ENCODE measurements around the gene ZNF592. TPM values are rescaled to one million over a fixed set of nuclear protein-coding genes. Genes with fewer than 3 reads are reported as not detected.

Gene ZNF592
- total and polyA plus RNA-seq, 7 experiments from 2014 or later: 4.9 to 39.0 (median 37.2) TPM

DNA sequence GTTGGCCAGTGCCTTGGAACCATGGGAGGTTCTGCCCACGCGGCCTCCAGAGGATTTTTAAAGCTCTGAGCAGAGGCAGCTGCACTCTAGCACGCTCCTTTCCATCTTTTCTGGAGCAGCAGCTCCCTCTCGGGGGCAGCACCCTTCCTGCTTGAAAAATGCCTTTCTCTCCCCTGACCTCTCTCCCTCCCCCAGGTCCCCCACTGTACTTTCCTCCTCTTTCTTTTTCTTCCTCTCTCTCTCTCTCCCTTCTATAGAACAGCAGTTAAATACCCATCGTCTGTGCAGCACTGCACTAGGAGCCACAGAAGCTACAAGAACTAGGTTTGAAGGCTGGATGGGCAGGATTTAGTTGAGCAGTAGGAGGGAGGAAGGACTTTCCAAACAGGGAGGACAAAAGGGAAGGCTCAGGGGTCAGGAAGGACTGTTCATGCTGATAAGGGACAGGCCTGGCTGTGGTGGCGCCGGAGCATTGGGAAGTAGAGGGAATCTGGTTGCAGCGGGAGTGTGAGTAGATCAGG, 73.2 kb downstream of the ZNF592 start:
- Histone ChIP-seq H3K4me1 (ENCODE audit: control insufficient read depth in 2 of 2, insufficient read depth in 2 of 2, low read length in 2 of 2) (peaks cover 0 to 10% of the 10 kb centered on the region in 2 donors), H3K36me3 (ENCODE audit: control insufficient read depth in 2 of 3, insufficient read depth in 3 of 3, low read length in 3 of 3) (no peaks in the 10 kb centered on the region), H3K4me3 (ENCODE audit: low read length) (no peak overlapping the region), H3K9me3 (ENCODE audit: control insufficient read depth in 2 of 3, low read length in 3 of 3) (no peaks in the 10 kb centered on the region), H3K27me3 (ENCODE audit: control insufficient read depth in 2 of 2, insufficient read depth in 2 of 2, low read length in 2 of 2) (no peaks in the 10 kb centered on the region), H3K27ac (ENCODE audit: low read depth, low read length) (no peak overlapping the region)
- H3K36me3 Mint-ChIP-seq: no peaks in the 10 kb centered on the region
- DNase-seq (no peak), ATAC-seq (no peak)
- no peaks in the 10 kb centered on the region for H3K9me3 Mint-ChIP-seq
- no peak overlapping the region for H3K4me3 Mint-ChIP-seq
- no peak overlapping the region for H3K27ac Mint-ChIP-seq
- peaks cover 0 to 7% (median 6%) of the 10 kb centered on the region in 5 donors for H3K27me3 Mint-ChIP-seq
- intact Hi-C loops (cut with micrococcal nuclease): loop anchor here in 1 of 2 donors (1.0 kb wide), 1 partner anchor 233 kb away; no protein-coding TSS in a partner anchor
- ChIA-PET CTCF (no interaction called here), POLR2A (interaction anchor here (0.6 kb wide), 2 partner anchors 10 to 236 kb away, joined by 3 to 5 read pairs; no protein-coding TSS in a partner anchor)
- peaks cover 6 to 18% (median 8%) of the 10 kb centered on the region in 7 donors for H3K4me1 Mint-ChIP-seq

DNA sequence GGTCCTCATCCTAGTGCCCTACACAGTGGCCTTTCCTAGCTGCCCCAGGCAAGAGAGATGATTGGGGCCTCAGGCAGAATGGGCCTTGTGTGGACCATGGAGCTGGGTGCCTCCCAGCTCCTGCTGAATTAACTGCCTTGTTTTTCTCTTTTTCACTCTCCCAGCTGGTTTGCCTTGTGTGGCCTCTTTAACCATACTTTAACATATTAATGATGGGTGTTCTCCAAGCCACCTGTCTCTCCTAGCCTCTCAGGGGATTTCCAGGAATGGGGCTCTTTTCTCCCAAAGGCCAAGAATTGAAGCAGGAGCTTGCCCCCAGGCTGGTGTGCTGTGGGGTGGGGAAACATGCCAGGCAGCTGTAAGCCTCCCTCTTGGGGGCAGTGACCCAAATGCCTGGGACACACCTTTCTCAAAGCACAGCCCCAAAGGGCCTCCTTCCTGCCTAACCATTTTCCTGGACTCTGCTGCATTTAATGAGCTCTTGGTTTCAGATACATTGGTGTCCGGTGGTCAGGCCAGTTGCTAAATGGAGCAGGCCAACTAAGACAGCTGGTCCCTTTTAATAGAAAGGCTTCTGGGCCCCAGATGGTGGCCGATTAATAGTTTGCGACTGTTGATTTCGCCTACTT, 74.4 kb downstream of the ZNF592 start:
- intact Hi-C loops (cut with micrococcal nuclease): no loop called here
- Mint-ChIP-seq H3K4me1 (peaks cover 5 to 14% (median 6%) of the 10 kb centered on the region in 7 donors), H3K27ac (no peak overlapping the region), H3K9me3 (no peaks in the 10 kb centered on the region), H3K4me3 (no peak overlapping the region), H3K27me3 (peaks cover 0 to 5% (median 4%) of the 10 kb centered on the region in 5 donors), H3K36me3 (no peaks in the 10 kb centered on the region)
- H3K4me3 ChIP-seq (ENCODE audit: low read length): no peak overlapping the region
- H3K27me3 ChIP-seq (ENCODE audit: control insufficient read depth in 2 of 2, insufficient read depth in 2 of 2, low read length in 2 of 2): no peaks in the 10 kb centered on the region
- DNase-seq (no peak), ATAC-seq (no peak)
- H3K9me3 ChIP-seq (ENCODE audit: control insufficient read depth in 2 of 3, low read length in 3 of 3): no peaks in the 10 kb centered on the region
- peaks cover 0 to 8% of the 10 kb centered on the region in 2 donors for H3K4me1 ChIP-seq (ENCODE audit: control insufficient read depth in 2 of 2, insufficient read depth in 2 of 2, low read length in 2 of 2)
- H3K27ac ChIP-seq (ENCODE audit: low read depth, low read length): no peak overlapping the region
- no peaks in the 10 kb centered on the region for H3K36me3 ChIP-seq (ENCODE audit: control insufficient read depth in 2 of 3, insufficient read depth in 3 of 3, low read length in 3 of 3)
- ChIA-PET POLR2A (no interaction called here), CTCF (interaction anchor here (0.9 kb wide), 1 partner anchor 221 kb away, joined by 3 read pairs; no protein-coding TSS in a partner anchor)

DNA sequence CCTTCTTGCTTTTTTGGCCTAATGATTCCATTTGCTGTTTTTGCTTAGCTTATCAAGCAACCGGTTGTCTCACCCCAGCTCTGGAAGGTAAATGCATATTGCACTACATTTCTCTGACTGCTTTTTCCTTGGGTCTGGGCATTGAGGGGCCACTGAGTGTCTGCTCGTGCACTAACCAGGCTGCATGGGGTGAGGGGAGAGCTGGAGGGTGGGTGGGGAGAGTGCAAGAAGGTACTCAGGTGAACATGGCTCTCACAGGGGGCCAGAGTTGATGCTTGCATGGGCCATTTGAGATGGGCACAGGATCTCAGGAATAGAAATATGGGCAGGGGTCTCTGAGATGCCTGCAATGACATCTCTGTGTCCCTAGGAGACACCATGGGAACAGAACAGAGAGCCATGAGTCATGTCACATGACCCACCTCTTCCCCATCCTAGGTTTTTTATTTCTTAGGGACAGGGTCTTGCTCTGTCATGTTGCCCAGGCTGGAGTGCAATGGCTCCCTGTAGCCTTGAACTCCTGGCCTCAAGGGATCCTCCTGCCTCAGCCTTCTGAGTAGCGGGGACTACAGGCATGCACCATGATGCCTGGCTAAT, 75.0 kb downstream of the ZNF592 start:
- Mint-ChIP-seq H3K27me3 (peaks cover 0 to 5% (median 0%) of the 10 kb centered on the region in 5 donors), H3K4me3 (no peak overlapping the region), H3K27ac (no peak overlapping the region), H3K36me3 (no peaks in the 10 kb centered on the region), H3K4me1 (peaks cover 0 to 8% (median under 1%) of the 10 kb centered on the region in 7 donors), H3K9me3 (no peaks in the 10 kb centered on the region)
- Histone ChIP-seq H3K36me3 (ENCODE audit: control insufficient read depth in 2 of 3, insufficient read depth in 3 of 3, low read length in 3 of 3) (no peaks in the 10 kb centered on the region), H3K27me3 (ENCODE audit: control insufficient read depth in 2 of 2, insufficient read depth in 2 of 2, low read length in 2 of 2) (no peaks in the 10 kb centered on the region), H3K9me3 (ENCODE audit: control insufficient read depth in 2 of 3, low read length in 3 of 3) (no peaks in the 10 kb centered on the region), H3K4me1 (ENCODE audit: control insufficient read depth in 2 of 2, insufficient read depth in 2 of 2, low read length in 2 of 2) (peaks cover 0 to 2% of the 10 kb centered on the region in 2 donors), H3K27ac (ENCODE audit: low read depth, low read length) (no peak overlapping the region), H3K4me3 (ENCODE audit: low read length) (no peak overlapping the region)
- ChIA-PET CTCF (interaction anchor here (0.7 to 0.9 kb wide), 2 partner anchors 220 to 233 kb away, joined by 3 read pairs; no protein-coding TSS in a partner anchor), POLR2A (no interaction called here)
- intact Hi-C loops (cut with micrococcal nuclease): no loop called here
- ATAC-seq (no peak), DNase-seq (no peak)

DNA sequence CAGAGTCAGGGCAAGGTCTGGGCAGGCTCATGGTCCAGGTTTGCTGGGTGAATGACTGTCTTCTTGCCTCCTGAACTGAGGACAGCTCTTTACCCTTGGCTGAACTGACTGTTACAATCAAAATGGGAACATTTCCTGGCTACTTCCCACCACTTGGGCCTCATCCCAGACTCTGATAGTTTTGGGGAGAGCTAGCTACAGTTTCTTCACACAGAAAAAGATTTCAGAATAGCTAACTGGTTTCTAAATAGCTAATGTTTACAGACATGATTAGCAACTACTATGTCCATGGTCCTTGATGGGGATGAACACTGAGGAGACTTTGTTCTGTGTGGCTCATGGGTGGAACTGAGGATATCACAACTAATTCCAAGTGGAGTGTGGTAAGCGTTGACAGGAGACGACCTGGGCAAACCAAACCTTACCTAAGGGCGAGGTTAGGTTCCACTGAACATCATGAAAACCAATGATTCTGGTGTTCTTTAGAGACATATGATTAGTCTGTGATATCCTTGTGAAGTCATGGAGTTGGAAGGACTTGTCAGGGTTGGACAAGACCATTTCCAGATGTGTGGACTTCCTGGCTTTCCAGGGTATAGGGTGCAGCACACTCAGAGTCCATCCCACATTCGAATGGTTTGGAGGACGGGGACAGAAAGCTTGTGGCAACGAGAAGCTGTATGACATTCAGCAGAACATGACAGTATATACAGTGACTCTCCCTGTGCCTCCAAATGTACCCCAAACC, 76.0 kb downstream of the ZNF592 start:
- Histone ChIP-seq H3K4me3 (ENCODE audit: low read length) (no peak overlapping the region), H3K4me1 (ENCODE audit: control insufficient read depth in 2 of 2, insufficient read depth in 2 of 2, low read length in 2 of 2) (no peaks in the 10 kb centered on the region), H3K9me3 (ENCODE audit: control insufficient read depth in 2 of 3, low read length in 3 of 3) (no peaks in the 10 kb centered on the region), H3K27me3 (ENCODE audit: control insufficient read depth in 2 of 2, insufficient read depth in 2 of 2, low read length in 2 of 2) (no peaks in the 10 kb centered on the region), H3K36me3 (ENCODE audit: control insufficient read depth in 2 of 3, insufficient read depth in 3 of 3, low read length in 3 of 3) (no peaks in the 10 kb centered on the region), H3K27ac (ENCODE audit: low read depth, low read length) (no peak overlapping the region)
- intact Hi-C loops (cut with micrococcal nuclease): no loop called here
- peaks cover 0 to 5% (median 0%) of the 10 kb centered on the region in 5 donors for H3K27me3 Mint-ChIP-seq
- H3K4me3 Mint-ChIP-seq: no peak overlapping the region
- ChIA-PET POLR2A (no interaction called here), CTCF (interaction anchor here (0.6 to 0.7 kb wide), 2 partner anchors 234 to 659 kb away, joined by 3 read pairs; no protein-coding TSS in a partner anchor)
- ATAC-seq (no peak), DNase-seq (no peak)
- no peaks in the 10 kb centered on the region for H3K9me3 Mint-ChIP-seq
- H3K36me3 Mint-ChIP-seq: no peaks in the 10 kb centered on the region
- H3K4me1 Mint-ChIP-seq: no peaks in the 10 kb centered on the region
- no peak overlapping the region for H3K27ac Mint-ChIP-seq

DNA sequence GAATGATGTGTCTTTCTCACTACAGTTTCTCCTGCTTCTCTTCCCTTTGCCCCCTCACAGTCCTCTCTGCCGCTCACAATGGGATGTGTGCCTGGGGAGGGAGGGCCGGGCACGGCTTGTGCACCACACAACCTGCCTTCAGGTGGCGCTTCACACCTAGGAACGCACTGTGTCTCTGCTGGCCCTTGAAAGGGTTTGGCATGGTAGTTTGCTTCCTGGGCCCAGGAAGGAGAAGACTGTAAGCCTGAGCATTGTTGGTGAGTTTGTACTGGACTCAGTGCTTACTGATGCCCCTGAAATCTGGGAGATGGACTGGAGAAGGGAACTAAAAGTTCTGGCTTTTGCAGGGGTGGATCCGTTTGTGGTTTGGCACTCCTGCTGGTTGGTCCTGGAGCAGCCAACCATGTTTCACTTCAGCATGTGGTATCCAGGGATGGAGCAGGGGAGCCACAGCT, 78.0 kb downstream of the ZNF592 start:
- H3K27me3 Mint-ChIP-seq: peaks cover 0 to 16% (median 0%) of the 10 kb centered on the region in 5 donors
- no peaks in the 10 kb centered on the region for H3K4me1 ChIP-seq (ENCODE audit: control insufficient read depth in 2 of 2, insufficient read depth in 2 of 2, low read length in 2 of 2)
- H3K9me3 Mint-ChIP-seq: no peaks in the 10 kb centered on the region
- H3K4me3 ChIP-seq (ENCODE audit: low read length): no peak overlapping the region
- no peaks in the 10 kb centered on the region for H3K27me3 ChIP-seq (ENCODE audit: control insufficient read depth in 2 of 2, insufficient read depth in 2 of 2, low read length in 2 of 2)
- no peak overlapping the region for H3K4me3 Mint-ChIP-seq
- H3K27ac Mint-ChIP-seq: no peak overlapping the region
- H3K36me3 Mint-ChIP-seq: no peaks in the 10 kb centered on the region
- POLR2A ChIA-PET: no interaction called here
- H3K4me1 Mint-ChIP-seq: no peaks in the 10 kb centered on the region
- ATAC-seq (no peak), DNase-seq (no peak)
- no peaks in the 10 kb centered on the region for H3K9me3 ChIP-seq (ENCODE audit: control insufficient read depth in 2 of 3, low read length in 3 of 3)
- CTCF ChIA-PET: no interaction called here
- H3K27ac ChIP-seq (ENCODE audit: low read depth, low read length): no peak overlapping the region
- H3K36me3 ChIP-seq (ENCODE audit: control insufficient read depth in 2 of 3, insufficient read depth in 3 of 3, low read length in 3 of 3): no peaks in the 10 kb centered on the region
- intact Hi-C loops (cut with micrococcal nuclease): no loop called here

DNA sequence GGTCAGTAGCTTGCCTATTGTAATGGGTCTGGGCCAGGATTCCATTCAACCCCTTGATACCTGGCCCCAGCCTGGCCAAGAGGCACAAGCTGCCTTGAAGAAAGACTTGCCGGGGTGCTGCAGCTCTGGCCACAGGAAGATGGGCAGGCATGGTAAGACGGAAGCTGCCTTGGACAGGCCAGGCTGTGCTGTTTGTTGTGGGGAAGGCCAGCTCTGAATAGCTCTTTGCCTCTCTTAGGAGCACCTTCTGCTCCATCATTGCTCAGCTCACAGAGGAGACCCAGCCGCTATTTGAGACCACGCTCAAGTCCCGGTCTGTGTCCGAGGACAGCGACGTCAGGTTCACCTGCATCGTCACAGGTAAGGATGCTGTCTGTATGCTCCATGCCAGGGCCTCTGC, 78.9 kb downstream of the ZNF592 start:
- CTCF ChIA-PET: no interaction called here
- no peak overlapping the region for H3K4me3 Mint-ChIP-seq

More for the DNA sequence above, 78.9 kb downstream of the ZNF592 start:
- H3K27ac ChIP-seq (ENCODE audit: low read depth, low read length): no peak overlapping the region
- POLR2A ChIA-PET: no interaction called here
- H3K4me1 Mint-ChIP-seq: no peaks in the 10 kb centered on the region
- no peak for ATAC-seq
- no peaks in the 10 kb centered on the region for H3K4me1 ChIP-seq (ENCODE audit: control insufficient read depth in 2 of 2, insufficient read depth in 2 of 2, low read length in 2 of 2)
- H3K9me3 ChIP-seq (ENCODE audit: control insufficient read depth in 2 of 3, low read length in 3 of 3): no peaks in the 10 kb centered on the region
- no peak overlapping the region for H3K27ac Mint-ChIP-seq
- H3K36me3 Mint-ChIP-seq: no peaks in the 10 kb centered on the region
- H3K9me3 Mint-ChIP-seq: no peaks in the 10 kb centered on the region
- no peaks in the 10 kb centered on the region for H3K27me3 ChIP-seq (ENCODE audit: control insufficient read depth in 2 of 2, insufficient read depth in 2 of 2, low read length in 2 of 2)
- H3K4me3 ChIP-seq (ENCODE audit: low read length): no peak overlapping the region
- intact Hi-C loops (cut with micrococcal nuclease): no loop called here
- H3K27me3 Mint-ChIP-seq: peaks cover 0 to 21% (median 0%) of the 10 kb centered on the region in 5 donors
- no peaks in the 10 kb centered on the region for H3K36me3 ChIP-seq (ENCODE audit: control insufficient read depth in 2 of 3, insufficient read depth in 3 of 3, low read length in 3 of 3)
- DNase-seq: no peak

Data from naive thymus-derived CD4-positive, alpha-beta T cell (primary cell).